GM21723 (cell line): ENCODE measurements around the gene RUVBL2.

Experiments used
- ATAC-seq: cut with Tn5 transposase; IDR thresholded peaks from one replicate; pipeline ENCODE4 v1.9.1; 2021; ENCODE audit warnings: mild to moderate bottlenecking, moderate library complexity; ENCODE audit not compliant: unreplicated experiment

Gene RUVBL2

DNA sequence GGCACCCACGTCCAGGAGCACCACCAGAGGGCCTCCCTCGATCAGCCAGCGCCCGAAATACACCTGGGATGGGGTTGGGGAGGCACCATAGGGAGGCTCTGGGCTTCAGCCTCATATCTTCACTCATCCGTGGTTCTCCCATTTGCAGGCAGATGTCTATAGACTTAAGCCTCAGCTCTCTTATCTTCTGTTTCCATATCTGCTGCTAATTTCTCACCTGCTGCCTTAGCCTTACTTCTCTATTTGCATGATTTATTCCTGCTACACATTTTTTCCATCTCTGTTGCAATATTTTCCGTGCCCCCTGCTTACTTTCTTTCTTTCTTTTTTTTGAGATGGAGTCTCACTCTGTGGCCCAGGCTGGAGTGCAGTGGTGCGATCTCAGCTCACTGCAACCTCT lies 6.4 kb upstream of the RUVBL2 start:
- no peak for ATAC-seq

DNA sequence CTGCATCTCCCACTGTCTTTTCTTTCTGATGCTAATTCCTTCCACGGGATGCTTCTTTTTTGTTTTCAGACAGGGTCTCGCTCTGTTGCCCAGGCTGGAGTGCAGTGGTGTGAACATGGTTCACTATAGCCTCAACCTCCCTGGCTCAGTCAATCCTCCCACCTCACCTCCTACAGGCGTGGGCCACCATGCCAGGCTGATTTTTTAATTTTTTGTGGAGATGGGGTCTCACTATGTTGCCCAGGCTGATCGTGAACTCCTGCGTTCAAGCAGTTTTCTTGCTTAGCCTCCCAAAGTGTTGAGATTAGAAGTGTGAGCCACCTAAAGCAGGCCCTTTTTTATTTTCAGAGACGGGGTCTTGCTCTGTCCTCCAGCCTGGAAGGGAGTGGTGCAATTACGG lies 5.4 kb upstream of the RUVBL2 start:
- no peak for ATAC-seq

DNA sequence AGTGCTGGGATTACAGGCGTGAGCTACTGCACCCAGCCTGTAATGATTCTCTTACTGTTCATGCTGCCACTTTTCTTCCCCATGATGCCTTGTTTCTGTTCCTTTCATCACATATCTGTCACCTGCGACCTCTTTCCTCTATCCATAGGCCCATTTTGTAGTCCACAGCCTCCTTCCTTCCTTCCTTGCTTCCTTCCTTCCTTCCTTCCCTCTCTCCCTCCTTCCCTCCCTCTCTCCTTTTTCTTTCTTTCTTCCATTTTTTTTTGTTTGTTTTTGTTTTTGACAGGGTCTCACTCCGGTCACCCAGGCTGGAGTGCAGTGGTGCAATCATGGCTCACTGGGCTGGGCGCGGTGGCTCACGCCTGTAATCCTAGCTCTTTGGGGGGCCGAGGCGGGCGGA lies 4.8 kb upstream of the RUVBL2 start:
- no peak for ATAC-seq

DNA sequence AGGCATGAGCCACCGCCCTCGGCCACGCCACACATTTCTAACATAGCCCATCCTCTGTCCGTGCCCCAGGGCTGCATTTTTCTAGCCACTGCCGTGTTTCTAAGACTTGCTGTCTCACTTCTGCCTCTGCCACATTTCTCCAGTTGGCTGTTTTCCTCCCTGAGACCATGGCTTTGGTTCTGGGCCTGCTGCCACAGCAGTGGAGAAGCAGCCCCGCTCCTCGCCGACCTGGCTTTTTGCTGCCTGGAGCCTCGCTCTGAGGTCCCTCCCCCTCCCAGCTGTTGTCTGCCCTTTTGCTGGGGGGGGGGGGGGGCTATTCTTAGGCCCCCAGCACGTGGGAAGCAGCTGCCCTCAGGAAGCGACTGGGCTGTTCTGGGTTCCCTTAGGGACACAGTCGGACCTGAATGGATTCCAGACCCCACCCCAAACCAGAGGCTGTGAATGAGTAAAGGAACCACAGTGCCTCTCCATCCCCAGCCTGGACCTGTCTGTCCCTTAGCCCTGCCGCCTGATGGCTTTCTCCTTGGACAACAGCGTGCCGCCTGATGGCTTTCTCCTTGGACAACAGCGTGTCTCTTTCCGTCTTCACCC lies 3.9 kb upstream of the RUVBL2 start:
- ATAC-seq, result no peak

DNA sequence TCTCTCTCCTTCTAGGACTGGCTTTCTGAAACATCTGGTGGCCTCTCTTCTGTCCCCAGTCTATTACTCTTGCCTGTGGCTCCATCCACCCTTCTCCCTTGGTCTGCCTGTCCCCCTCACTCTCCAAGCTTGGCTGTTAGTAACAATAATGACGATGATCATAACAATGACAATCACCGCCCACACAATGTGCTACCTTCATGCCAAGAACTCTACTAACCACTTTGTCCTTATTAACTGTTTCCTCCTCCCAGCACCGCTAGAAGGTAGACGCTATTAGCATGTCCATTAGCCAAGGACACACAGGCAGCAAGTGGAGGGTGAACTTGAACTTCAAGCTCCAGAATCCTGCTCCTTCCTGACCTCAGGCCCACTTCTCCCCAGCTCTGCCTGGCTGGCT lies 3.3 kb upstream of the RUVBL2 start:
- no peak for ATAC-seq

DNA sequence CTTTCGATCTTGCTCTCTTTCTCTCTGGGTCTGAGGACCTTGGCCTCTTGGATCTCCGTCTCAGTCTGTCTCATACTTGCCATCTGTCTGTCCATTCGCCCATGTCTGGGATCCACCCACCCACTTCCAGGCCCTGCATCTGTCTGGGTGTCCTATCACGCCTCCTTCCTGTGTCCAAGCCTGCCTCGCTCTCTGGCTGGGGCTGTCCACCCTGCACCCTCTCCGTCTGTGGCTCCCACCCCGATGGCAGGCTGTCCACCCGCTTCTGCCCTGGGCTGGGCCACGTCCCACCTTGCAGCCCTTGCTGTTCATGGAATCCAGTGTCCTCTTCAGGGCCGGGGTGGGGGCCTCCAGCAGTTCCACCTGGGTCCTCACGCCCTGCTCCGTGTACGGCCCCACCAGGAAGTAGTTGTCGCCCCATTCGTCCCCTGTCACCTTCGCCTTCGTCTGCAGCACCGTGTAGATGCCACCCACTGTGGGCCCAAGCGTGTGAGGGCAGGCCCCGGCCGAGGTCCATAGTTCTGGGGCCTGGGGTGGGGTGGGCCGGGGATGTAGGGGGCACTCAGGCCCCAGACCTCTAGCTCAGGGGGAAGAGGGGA lies 2.6 kb upstream of the RUVBL2 start:
- no peak for ATAC-seq

DNA sequence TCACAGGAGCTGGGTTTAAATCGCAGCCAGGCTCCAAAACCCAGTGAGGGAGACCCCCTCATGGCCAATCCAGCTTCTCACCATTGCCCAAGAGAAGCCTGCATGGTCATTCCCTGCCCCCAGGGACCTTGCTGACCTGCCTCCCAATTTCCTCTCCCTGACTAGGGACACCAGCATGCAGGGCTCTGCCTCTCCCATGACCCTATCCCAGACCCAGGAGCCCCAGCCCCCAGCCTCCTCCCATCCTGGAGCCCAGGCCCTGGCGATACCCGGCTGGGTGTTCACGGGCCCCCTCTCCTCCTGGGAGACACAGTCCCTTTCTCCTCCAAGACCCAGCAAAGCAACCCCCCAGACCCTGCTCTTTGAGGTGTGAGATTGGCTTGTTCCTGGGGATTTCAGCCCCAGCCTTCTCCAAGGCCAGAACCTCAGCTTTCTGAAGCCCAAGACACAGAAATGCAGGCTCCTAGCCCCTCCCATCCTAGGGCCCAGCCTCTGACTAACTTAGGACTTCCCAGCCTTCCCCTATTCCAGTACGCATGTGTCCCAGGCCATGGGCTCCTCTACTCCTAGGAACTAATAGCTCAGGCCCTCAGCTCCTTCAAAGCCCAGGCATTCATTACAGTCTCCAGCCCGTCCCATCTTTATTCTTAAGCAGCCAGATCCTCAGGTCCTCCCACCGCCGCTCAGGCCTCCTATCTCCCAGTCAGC lies 1.7 kb upstream of the RUVBL2 start:
- ATAC-seq, result no peak

DNA sequence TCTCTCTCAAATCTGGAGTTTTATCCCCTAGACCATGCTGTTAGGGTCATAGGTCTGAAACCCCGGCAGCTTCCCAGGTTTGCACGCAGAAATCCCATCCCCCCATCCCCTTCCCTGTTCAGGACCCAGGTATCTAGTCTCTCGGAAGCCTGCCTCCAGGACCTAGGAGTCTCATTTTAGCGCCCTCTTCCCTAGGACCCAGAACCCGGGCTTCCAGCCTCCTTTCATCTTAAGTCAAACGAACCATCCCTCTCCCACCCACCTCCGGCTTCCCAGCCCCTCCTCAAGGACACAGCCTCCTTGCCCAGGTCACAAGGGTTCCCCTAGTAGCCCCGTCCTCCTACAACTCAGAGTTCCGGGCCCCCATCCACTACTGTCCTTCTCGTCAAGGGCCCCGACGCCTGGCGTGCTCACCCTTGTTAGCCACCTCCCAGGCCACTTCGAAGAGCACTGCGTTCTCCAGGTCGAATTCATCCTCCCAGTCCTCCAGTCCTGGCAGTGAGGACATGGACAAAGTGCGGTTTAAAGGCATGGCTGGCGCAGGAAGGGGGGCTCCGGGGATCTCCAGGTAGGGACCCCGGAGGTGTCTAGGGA lies 1.0 kb upstream of the RUVBL2 start:
- ATAC-seq, result no peak

DNA sequence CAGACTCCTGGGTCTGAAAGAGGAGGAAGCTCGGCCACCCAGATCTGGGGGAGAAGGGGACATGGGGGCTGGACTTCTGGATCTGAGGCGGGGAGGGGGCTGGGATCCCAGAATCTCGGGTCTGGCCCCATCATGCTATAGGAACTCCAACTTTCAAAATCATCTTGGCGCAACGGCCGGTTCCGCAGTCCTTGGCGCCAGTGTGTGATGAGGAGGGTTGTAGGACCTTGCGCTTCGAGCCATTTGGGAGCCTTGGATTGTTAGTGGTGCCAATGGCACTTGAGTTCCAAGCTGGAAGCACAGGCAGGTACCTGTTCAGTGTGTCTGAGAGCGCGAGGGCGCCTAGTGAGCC lies 324 bp downstream of the RUVBL2 start:
- ATAC-seq, result no peak

DNA sequence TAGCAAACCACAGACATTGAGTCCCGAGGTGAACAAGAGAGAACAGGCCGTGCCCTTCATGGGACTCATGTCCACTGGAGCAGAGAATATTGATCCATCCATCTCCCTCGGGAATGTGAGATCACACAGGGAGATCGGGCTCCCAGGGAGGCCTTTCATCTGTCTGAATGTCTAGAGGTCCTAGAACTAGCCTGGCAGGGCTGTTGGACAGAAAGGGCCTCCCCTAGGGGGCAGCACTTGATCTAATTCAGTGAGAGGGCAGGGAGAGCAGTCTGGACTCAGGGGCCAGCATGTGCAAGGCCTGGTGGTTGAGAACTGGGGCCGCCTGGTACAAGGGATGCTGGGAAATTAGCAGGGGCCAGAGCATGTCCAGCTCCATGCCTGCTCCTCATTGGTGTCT lies 4.3 kb downstream of the RUVBL2 start:
- no peak for ATAC-seq

DNA sequence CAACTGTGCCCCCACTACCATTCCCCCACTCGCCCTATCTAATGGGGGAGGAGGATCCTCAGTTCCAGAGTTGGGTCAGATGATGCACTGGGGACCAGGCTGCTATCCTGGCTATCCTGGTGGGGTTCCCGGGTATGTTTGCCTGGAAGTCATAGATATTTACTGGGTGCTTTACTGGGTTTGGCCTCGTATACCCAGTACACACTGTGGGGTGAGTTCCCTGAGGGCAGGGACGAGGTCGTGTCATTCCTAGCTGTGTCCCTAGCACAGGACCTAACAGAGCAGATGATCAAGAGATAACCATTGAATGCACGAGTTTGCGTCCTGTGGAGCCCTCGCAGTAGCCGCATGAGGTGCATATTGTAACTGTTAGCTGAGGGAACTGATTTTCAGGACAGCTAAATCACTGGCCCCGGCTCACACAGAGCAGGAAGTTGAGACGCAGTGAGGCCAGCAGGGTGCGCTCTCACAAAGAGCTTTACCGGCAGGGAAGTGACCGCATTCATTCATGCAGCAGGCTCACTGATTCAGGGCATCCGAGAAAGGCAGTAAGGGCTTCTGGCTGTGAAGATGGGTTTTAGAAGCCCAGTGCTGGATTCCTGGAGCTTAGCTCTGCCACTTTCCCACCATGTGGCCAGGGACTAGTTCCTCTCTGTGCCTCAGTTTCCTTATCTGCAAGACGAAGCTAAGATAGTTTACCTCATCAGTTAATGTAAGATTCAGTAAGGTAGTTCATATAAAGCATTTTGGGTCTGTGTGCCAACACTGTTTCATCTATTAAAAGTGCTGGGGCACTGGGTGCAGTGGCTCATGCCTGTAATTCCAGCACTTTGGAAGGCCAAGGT lies 6.0 kb downstream of the RUVBL2 start:
- ATAC-seq, result no peak

DNA sequence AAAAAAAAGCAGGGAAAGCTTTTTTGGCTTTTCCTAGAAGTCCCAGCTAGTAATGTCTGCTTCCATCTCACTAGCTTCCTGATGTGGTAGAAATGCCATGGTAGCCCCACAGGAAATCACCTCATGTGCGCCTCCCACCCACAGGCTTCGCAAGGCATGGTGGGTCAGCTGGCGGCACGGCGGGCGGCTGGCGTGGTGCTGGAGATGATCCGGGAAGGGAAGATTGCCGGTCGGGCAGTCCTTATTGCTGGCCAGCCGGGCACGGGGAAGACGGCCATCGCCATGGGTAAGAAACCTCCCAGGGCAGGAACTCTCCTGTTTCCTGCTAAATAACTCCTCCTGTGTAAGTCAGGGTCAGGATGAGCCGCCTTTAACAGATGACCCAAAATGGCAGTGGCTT lies 10.4 kb downstream of the RUVBL2 start:
- ATAC-seq, result no peak

DNA sequence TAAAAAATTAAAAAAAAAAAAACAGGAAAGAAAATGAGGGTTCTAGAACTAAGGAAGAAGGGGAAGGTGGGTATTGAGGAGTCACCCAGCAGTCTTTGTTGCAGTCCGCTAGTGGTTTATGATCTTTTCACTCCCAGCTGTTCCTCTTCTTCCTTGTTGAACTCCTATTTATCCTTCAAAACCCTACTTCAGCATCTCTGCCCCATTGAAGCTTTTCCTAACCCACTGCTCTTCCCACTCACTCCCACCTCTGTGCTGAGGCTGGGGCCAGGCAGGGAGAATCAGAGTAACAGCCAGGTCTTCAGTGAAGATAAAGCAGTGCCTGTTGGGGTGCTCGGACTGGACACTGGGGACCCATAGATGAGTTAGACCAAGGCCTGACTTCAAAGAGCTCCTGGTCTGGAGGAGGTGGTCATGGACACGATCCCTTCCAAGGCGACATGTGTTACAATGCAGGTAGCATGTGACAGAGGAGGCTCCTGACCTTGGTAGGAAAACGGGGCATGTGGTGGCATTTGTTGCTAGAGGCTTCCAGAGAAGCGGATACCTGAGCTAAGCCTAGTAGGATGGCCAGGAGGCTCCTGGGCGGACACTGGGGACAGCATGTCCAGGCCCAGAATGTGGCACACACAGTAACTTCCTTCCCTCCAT lies 11.4 kb downstream of the RUVBL2 start:
- no peak for ATAC-seq

DNA sequence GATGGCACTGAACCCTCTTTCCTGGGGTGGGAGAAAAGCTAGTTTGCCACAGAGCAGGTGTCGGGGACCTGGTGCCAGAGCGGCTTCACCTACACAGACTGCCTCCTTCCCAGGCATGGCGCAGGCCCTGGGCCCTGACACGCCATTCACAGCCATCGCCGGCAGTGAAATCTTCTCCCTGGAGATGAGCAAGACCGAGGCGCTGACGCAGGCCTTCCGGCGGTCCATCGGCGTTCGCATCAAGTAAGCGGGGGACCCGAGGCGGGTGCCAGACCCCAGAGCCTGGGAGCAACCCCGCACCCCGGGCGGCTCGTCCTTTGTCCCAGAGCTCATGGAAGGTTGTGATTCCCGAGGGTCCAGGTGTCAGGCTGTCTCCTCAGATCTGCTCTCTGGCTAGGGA lies 13.2 kb downstream of the RUVBL2 start:
- no peak for ATAC-seq

DNA sequence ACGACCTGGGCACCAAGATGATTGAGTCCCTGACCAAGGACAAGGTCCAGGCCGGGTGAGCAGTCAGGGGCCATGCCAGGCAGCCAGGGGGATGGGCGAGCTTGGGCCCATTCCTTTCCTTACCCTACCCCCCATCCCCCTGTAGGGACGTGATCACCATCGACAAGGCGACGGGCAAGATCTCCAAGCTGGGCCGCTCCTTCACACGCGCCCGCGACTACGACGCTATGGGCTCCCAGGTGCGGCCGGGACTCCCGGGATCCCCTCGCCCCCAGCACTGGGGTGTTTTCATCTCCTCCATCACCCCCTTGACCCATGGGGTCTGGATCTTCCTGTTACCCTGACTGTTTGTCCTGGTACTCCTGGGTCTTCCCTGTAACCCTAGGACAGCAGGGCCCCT lies 16.1 kb downstream of the RUVBL2 start:
- ATAC-seq, result no peak

DNA sequence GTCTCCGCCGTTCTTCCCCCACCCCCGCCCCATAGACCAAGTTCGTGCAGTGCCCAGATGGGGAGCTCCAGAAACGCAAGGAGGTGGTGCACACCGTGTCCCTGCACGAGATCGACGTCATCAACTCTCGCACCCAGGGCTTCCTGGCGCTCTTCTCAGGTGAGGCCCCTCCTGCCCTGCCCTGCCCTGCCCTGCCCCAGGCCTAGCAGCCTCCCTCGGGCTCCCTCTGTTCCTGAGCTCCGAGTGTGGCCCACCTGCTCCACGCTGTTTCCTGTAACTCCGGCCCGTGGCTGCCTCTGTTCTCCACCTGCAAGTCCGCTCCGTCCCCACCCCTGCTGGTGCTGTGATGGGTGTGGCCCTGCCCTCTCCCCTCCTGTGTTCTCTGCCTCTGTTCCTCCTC lies 16.8 kb downstream of the RUVBL2 start:
- no peak for ATAC-seq

DNA sequence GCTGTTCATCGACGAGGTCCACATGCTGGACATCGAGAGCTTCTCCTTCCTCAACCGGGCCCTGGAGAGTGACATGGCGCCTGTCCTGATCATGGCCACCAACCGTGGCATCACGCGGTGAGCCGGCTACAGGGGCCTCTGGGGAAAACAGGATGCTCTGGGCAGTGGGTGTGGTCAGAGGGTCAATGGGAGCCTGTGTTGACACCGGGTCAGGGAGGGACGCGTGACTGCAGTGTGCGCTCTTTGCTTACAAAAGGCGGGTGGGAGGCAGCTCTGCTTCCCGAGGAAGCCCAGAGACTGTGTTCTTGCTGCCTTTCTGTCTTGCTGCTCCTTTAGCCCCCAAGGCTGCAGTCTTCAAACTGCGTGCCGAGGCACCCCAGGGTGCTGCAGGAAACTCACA lies 17.5 kb downstream of the RUVBL2 start:
- no peak for ATAC-seq

DNA sequence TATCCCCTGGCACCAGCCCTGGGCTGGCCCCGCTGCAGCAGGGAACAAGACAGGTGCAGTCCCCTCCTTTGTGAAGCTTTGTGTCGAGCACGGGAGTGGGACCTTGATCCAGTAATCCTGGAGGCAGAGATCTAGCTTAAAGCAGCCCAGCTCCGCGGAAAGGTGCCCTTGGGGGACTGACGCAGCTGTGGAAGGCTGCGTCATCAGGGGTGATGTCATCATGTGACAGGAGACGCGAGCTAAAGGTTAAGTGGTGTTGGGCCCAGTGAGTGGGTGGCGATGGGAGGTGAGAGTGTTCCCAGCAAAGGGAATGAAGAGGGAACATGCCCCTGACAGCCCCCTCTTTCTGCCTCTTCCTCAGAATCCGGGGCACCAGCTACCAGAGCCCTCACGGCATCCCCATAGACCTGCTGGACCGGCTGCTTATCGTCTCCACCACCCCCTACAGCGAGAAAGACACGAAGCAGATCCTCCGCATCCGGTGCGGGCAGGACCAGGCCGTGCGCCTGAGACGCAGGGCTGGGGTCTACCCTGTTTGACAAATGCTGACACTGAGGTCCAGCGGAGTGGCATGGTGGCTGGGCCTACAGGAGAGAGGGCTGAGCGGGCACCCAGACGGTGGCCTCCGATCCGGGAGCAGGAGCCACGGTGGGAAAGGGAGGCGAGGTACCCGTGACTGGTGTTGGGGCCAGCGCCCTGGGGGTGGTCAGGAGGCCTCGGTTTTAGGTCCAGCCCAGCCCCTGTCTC lies 20.6 kb downstream of the RUVBL2 start:
- no peak for ATAC-seq

DNA sequence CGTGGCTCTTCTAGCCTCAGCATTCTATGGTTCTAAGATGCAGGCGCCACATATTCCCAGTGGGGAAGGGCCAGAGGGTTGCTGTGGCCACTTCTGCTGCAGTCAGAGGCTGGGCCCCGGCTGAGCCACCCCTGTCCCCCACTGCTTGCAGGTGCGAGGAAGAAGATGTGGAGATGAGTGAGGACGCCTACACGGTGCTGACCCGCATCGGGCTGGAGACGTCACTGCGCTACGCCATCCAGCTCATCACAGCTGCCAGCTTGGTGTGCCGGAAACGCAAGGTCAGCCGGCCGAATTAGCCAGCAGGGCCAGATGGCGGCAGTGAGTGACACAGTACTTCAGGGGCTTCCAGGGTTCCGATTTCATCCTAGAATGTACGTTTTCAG lies 21.2 kb downstream of the RUVBL2 start:
- no peak for ATAC-seq

DNA sequence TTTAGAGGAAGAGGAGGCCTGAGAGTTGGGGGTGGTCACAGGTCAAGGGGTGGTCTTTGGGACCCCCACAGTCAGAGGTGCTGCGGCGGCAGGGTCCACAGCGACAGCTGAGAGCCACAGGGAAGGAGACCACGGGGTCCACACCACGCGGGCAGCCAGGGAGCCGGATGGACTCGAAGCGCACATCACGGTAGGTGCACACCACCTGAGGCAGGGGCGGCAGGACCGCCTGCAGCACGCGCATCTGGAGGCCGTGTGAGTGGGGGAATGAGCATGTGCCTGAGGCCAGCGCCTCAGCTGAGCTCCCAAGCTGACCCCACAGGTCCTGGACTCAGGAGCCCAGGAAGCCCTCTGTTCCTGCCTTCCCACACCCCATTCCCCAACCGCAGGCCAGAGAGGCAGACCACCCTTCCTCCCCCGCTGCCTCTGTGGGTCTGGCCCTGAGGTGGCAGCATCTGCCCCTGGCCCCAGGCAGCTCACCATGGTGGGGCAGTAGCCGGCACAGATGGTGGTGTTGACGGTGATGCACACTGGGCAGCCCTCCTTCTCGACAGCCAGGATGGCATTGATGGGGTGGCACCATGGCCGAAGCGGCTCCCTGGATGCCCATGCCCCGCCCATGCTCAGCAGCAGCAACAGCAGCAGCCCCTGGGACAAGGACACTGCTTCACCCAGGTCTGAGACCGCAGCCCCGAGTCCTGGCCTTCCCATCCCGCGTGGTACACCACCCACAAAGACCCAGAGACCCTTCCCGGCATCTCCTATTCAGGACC lies 22.6 kb downstream of the RUVBL2 start:
- no peak for ATAC-seq
